ENCODE results near the gene ABHD17C. TPM values are rescaled to one million over a fixed set of nuclear protein-coding genes. Genes with fewer than 3 reads are reported as not detected.

The ABHD17C gene
- total RNA-seq, 4 donors from 2014 or later = 1.1 to 4.3 (median 2.1) TPM

- TF ChIP-seq, protein P1, sequence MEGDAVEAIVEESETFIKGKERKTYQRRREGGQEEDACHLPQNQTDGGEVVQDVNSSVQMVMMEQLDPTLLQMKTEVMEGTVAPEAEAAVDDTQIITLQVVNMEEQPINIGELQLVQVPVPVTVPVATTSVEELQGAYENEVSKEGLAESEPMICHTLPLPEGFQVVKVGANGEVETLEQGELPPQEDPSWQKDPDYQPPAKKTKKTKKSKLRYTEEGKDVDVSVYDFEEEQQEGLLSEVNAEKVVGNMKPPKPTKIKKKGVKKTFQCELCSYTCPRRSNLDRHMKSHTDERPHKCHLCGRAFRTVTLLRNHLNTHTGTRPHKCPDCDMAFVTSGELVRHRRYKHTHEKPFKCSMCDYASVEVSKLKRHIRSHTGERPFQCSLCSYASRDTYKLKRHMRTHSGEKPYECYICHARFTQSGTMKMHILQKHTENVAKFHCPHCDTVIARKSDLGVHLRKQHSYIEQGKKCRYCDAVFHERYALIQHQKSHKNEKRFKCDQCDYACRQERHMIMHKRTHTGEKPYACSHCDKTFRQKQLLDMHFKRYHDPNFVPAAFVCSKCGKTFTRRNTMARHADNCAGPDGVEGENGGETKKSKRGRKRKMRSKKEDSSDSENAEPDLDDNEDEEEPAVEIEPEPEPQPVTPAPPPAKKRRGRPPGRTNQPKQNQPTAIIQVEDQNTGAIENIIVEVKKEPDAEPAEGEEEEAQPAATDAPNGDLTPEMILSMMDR (IDR thresholded peaks at IDR 0.05) = no peak
- no peak for DNase-seq (ENCODE audit: low spot score)
- no peak for ATAC-seq (ENCODE audit: low FRiP score)
Observed at GRCh38 chr15:80736560-80736959, 41.5 kb downstream of the ABHD17C start.

GRCh38 chr15:80739919-80740318 lies 44.8 kb downstream of the ABHD17C start:
- DNase-seq (ENCODE audit: low spot score) (no peak), ATAC-seq (ENCODE audit: low FRiP score) (no peak)
- TF ChIP-seq, protein P1 (IDR thresholded peaks at IDR 0.05) = no peak

DNA sequence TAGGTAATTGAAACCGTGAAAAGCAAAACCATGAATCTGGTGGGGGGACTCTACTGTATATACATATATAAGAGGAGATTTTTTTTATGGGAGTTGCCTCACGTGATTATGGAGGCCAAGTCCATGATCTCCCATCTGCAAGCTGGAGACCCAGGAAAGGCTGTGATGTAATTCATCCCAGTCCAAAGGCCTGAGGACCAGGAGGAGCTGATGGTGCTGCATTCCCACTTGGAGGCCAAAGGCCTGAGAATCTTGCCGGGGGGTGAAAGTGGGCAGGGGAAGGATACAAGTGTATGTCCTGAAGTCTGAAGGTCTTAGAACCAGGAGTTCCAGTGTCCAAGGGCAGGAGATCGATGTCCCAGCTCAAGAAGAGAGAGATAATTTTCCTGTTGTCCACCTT lies 47.0 kb downstream of the ABHD17C start:
- TF ChIP-seq, protein P1 (IDR thresholded peaks at IDR 0.05) = no peak
- DNase-seq (ENCODE audit: low spot score) = no peak
- ATAC-seq (ENCODE audit: low FRiP score) = no peak

- TF ChIP-seq, protein P1 (IDR thresholded peaks at IDR 0.05) = no peak
- ATAC-seq (ENCODE audit: low FRiP score) = no peak
- DNase-seq (ENCODE audit: low spot score) = no peak
Observed at GRCh38 chr15:80743189-80743833, 48.2 kb downstream of the ABHD17C start.

GRCh38 chr15:80744415-80744814 lies 49.3 kb downstream of the ABHD17C start:
- no peak for ATAC-seq (ENCODE audit: low FRiP score)
- TF ChIP-seq, protein P1 (IDR thresholded peaks at IDR 0.05) = no peak
- DNase-seq (ENCODE audit: low spot score) = no peak

DNA sequence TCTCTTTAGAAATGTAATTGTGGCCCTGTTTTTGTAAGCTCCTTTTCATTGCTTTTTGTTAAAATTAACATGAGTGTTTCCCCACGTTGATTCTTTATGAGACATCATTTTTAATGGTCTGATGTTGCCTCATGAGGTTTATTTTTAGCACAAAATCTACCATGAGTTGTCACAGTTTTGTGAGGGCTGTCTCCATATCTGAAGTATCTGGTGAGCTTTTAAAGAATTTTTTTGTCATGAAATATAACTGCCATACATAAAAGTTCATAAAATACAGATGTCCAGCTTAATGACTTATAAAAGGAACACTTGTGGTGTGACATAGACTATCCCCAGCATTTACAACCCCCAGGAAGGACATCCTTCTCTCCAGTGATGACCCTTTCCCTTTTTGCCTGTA lies 49.7 kb downstream of the ABHD17C start:
- no peak for DNase-seq (ENCODE audit: low spot score)
- ATAC-seq (ENCODE audit: low FRiP score) = no peak
- TF ChIP-seq, protein P1 (IDR thresholded peaks at IDR 0.05) = no peak

DNA sequence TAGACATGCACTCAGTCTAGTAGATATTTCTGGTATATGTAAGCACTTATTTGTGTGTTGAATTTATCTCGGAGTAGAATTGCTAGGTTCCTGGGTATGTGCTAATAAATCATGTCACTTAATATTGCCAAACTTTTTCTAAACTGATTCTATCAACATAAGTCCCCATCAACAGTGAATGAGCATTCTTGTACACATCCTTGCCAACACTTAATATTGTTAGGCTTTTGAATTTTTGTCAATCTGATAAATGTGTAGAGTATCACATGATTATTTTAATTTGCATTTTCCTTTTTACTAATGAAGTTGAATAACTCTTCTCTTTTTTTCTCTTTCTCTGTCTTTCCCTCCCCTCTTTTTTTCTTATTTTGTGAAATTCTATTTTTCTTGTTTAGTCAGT lies 50.8 kb downstream of the ABHD17C start:
- no peak for ATAC-seq (ENCODE audit: low FRiP score)
- DNase-seq (ENCODE audit: low spot score) = no peak
- TF ChIP-seq, protein P1 (IDR thresholded peaks at IDR 0.05) = no peak
